ENCODE data around the gene PLXNB1.

DNA sequence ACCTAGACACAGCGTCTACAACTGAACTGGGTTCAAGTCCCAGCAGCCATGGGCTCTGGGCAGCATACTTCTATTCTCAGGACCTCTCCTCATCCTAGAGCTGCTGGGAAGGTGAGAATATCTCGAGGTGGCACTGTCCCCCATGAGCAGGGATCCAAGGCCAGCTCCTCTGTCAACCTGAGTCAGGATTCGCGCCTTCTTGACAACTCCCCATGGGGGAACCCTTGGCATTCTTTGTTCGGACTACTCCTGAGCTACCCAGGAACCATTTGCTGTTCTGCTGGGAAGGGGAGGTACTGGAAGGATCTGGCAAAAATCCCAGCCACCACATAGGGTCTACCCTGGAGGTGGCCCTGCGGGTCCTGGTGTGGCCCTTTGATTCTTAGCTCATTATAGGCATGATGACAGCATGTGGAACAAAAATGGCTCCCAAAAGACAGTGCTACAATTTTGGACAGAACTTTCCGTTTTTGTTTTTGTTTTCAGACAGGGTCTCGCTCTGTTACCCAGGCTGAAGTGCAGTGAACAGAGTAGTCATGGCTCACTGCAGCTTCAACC, 22.3 kb downstream of the PLXNB1 start:
- TF ChIP-seq CTCF (conservative IDR thresholded peaks at IDR 0.05; ENCODE audit: low read depth, low read length) (no peak), EZH2 (IDR thresholded peaks at IDR 0.05; ENCODE audit: borderline replicate concordance, low read depth, low read length, poor library complexity, severe bottlenecking) (no peak)
